Stimulated activated CD8-positive, alpha-beta memory T cell treated with anti-CD3 and anti-CD28 coated beads, Interleukin-12 subunit alpha, Interleukin-12 subunit beta, amount 100 ng/mL, for 4 hours (primary cell): ENCODE measurements around the gene SRC.

Source experiments
- DNase-seq: peaks from one replicate; pipeline ENCODE4 v3.0.0-alpha.2; 2020; ENCODE audit warnings: low read depth

The SRC gene

DNA sequence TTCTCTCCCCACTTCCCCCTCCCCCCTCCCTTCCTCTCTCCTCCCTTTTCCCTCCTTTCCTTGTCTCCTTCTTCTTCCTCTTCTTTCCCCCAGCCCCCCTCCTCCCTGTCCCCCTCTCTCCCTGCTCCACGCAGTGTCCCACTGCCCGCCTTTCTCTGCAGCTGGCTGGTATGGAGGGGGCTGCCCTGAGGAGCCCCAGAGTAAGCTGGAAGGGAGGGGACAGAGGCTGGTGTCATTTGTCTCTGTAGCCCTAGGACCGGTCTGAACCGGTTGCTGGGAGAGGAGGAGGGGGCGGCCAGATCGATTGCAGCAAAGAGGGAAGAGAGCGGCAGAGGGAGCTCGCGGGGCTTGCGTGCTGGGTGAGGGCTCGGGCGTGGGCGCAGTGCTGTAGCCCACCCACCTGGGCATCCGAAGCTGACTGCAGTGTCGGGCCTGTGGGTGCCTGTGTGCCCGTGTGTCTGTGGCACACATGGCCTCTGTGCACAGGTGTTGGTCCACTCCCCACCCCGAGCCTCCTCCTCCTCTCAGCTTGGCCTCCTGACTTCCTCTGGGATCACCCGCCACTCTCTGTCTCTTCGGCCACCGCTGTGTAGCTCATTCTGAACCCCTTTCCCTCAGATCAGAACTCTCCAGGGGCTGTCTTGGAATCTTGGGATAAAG, 50.6 kb downstream of the SRC start:
- no peak for DNase-seq

DNA sequence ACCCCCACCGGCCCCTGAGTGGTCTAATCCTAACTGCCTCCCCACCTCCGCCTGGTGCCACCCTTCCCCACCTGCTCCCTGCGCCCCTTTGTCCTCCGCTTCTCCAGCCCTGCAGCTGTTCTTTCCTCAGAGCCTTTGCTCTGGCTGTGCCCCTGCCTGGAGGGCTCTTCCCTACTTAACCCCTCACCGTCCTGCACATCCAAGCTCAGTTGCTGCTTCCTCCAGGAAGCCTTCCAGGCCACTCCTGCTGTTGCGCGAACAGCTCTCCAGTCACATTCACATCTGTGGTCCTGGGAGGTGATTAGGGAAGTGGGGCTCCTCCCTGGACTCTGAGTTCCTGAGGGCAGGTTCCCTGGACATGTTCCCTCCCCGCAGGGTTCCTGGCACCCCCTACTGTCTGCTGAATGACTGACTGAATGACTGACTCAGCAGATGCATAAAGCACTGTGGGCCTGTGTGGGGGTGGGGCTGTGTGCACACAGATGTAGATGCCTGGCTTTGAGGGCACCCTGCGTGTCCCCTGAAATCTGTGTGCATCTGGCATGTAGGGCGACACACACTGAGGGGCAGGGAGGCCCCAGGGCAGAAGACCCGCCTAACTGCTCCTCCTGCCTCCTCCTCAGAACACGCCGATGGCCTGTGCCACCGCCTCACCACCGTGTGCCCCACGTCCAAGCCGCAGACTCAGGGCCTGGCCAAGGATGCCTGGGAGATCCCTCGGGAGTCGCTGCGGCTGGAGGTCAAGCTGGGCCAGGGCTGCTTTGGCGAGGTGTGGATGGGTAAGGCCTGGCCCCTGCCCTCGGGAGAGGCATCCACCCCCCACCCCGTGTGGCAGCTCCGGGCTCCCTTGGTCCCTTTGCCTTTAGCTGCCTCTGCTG, 51.4 kb downstream of the SRC start:
- DNase-seq = no peak

DNA sequence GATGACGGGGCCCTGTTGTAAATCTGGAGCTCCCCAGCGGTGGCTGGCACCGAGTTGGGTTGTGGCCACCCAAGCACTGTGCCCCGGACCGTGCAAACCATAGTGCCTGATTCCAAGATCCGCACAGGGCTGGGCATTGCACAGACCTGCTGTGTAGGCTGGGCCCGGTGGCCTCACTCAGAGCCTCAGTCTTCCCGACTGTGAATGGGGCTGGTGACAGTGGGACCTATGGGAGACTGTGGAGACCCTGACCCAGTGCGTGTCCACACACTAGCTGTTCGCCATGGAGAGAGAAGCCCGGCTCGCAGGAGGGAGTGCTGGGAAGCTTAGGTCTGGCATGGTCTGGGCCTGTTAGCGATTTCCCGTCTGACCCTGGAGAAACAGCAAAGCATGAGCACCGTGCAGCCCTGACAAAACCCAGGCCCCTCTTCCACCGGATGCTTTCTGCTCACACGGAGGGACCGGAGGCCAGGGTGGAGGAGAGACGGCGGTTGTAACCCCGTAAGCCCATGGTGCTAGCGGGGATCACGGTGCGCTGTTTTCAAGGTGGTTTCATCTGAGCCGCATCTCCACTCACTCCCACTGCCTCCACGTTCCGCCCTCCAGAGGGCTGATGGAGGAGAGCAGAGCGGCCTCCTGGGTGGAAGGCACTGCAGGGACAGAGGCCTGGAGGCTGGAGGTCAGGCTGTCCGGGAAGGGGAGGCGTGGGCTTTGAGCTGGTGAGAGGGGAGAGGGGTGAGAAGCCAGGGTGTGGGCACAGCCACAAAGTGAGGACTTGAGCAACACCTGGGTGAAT, 52.2 kb downstream of the SRC start:
- DNase-seq = no peak

DNA sequence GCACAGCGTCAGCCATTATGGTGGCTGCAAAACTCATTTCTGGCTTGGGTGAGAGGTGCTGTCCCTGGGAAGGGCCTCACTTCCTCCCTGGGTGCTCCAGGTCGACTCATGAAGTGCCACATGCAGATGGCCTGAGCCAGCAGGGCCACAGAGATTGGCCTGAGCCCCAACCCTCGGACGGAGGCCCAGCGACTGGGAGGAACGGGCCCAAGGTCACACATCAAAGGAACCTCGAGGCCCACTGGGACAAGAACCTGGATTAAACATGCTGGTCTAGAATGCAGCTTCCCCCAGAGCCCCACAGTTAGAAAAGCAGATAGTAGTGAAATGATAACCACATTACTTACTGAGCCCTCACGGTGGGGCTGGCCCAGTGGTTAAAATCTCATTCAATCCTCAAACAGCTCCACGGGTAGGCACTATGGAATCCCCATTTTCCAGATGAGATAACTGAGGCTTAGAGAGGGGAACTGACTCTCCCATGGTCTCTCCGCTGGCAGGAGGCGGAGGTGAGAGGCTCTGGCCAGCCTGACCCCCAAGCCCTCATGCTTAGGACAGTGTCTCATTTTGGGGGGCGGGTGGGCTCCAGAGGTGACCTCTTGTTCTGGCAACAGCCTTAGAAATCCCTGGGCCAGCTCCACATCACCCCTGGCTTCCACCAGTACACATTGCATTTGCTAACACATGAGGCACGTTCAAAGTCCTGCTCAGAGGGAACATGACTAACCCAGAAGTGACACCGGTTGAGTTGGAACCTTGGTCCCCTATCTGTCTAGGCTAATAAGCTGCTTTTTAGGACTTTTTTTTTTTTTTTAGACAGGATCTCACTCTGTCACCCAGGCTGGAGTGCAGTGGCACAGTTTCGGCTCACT, 53.0 kb downstream of the SRC start:
- no peak for DNase-seq

DNA sequence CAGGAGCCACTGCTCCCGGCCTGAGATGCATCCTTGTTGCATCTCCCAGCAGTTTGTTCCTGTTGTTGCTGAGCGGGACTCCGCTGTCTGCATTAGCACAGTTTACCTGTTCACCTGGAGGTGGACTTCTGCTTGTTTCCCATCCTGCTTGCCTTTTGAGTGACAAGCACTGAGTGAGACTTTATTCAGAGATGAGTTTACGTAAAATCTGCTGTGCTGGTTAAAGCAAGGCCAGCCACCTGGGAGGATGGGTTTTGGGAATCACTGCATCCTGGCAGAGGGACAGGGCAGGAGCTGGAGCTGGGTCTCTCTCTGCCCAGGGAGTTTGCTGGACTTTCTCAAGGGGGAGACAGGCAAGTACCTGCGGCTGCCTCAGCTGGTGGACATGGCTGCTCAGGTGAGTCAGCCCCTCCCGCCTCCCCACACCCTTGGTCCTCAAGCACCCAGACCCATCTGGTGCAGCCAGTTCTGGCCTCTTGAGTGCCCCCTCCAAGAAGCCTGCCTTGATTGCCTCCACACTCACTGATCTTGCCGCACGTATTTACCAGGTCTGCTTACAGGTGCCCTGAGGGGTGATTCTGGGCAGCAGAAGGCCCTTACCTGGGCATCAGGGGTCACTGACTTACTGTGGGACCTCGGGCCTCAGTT, 55.5 kb downstream of the SRC start:
- DNase-seq = no peak

DNA sequence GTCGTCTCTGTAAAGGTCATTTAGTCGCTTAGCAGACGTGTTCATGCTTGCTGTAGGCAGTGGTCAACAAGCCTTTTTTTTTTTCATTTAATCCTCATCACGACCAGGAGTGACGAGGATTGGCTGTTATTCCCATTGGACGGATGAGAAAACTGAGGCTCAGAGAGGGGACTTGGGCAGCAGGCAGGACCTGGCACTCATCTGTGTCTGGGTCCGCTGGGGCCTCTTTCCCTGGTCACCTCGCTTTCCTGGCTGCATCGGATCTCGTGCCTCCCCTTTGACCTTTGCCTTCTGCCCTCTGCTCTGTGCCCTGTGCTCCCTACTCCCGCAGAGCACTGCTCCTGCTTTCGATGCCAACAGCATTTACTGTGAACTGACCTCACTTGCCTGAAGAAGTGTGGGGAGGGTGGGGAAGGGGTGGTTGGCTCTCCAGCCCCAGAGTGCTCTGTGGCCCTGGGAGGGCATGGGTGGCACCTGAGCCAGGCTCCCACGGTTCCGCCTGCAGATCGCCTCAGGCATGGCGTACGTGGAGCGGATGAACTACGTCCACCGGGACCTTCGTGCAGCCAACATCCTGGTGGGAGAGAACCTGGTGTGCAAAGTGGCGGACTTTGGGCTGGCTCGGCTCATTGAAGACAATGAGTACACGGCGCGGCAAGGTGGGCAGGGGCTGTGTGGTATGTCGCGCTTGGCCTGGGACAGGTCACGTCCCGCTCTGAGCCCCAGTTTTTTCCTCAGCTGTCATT, 56.2 kb downstream of the SRC start:
- no peak for DNase-seq

DNA sequence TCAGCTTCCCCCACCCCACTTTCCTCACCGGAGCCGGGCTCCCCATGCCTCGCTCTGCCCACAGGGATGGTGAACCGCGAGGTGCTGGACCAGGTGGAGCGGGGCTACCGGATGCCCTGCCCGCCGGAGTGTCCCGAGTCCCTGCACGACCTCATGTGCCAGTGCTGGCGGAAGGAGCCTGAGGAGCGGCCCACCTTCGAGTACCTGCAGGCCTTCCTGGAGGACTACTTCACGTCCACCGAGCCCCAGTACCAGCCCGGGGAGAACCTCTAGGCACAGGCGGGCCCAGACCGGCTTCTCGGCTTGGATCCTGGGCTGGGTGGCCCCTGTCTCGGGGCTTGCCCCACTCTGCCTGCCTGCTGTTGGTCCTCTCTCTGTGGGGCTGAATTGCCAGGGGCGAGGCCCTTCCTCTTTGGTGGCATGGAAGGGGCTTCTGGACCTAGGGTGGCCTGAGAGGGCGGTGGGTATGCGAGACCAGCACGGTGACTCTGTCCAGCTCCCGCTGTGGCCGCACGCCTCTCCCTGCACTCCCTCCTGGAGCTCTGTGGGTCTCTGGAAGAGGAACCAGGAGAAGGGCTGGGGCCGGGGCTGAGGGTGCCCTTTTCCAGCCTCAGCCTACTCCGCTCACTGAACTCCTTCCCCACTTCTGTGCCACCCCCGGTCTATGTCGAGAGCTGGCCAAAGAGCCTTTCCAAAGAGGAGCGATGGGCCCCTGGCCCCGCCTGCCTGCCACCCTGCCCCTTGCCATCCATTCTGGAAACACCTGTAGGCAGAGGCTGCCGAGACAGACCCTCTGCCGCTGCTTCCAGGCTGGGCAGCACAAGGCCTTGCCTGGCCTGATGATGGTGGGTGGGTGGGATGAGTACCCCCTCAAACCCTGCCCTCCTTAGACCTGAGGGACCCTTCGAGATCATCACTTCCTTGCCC, 57.4 kb downstream of the SRC start:
- DNase-seq = no peak

DNA sequence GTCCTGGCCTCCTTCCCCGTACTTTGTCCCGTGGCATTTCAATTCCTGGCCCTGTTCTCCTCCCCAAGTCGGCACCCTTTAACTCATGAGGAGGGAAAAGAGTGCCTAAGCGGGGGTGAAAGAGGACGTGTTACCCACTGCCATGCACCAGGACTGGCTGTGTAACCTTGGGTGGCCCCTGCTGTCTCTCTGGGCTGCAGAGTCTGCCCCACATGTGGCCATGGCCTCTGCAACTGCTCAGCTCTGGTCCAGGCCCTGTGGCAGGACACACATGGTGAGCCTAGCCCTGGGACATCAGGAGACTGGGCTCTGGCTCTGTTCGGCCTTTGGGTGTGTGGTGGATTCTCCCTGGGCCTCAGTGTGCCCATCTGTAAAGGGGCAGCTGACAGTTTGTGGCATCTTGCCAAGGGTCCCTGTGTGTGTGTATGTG, 58.5 kb downstream of the SRC start:
- DNase-seq = no peak

DNA sequence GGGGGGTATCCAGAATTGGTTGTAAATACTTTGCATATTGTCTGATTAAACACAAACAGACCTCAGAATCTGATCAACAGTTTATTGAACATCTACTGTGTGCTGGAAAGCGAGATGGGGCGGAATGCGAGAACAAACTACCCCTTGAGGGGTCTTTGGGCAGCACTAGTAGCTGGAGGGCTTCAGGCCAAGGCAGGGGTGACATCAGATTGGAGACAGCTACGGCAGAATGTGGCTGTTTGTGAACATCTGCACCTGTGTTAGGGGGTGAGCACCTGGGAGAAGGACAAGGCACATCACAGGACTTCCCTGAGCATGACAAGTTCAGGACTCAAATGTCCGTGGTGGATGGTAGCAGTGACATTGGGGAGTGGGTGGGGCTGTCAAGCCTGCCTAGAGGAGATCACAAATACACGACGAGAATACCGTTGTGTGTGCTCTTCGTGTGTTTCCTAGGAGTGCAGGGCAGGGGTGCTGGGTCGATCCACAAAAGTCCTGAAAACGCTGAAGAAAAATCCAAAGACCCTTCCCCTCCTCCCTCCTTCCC, 59.5 kb downstream of the SRC start:
- no peak for DNase-seq

DNA sequence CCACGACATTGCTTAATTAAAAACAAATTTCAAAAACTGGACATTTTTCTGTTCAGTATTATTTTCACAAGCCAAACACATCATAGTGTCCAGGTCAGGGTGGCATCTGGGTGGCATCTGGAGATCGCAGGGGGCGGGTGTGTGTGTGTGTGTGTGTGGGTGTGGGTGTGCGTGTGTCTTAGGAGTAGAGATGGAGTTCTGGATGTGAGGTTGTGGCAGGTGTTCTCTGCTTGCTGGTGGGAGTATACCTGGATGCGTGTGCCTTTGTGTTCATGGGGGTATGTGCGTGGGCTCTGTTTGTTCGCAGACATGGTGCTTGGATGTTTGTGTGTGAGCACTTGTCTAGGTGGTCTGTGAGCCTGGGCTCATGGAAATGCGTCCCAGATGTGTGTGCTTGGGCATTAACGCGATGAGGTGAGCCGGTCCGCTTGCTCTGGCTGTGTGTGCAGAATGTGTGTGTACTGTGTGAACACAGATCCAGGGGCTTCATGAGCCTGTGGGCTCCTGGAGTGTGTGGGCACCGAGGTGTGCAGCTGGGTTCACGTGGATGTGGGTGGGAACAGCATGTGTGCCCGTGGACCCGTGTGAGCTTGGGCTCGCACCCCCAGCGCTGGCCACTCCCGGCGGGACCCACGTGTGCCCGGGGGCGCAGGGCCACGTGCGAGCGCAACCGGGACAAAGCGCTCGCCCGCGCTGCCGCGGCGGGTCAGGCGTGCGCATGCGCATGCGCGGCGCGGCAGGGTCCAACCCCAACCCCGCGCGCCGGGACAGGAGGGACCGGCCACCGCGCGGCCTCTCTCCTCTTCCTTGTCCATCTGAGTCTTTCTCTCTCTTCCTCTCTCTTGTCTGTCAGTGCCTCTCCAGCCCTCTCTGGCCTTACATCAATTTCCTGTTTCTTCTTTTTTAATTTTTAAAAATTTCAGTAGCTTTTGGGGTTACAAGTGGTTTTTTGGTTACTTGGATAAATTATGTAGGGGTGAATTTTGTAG, 60.4 kb downstream of the SRC start:
- peak; percentile 15 for DNase-seq

DNA sequence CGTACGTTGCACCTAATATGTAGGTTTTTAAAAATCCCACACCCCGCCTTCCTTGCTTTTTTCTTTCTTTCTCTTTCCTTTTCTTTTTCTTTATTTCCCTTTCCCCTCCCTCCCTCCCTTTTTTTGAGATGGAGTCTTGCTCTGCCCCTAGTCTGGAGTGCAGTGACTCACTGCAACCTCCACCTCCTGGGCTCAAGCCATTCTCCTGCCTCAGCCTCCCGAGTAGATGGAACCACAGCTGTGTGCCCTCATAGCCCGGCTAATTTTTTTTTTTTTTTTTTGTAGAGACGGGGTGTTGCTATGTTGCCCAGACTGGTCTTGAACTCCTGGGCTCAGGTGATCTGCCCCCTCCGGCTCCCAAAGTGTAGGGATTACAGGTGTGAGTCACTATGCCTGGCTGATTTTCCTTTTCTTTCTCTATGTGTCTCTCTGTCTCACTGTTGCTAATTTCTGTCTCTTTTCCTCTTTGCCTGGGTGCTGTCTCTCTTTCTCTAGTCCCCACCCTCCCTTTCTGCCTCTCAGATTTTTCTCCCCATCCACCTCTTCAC, 61.2 kb downstream of the SRC start:
- DNase-seq = no peak

DNA sequence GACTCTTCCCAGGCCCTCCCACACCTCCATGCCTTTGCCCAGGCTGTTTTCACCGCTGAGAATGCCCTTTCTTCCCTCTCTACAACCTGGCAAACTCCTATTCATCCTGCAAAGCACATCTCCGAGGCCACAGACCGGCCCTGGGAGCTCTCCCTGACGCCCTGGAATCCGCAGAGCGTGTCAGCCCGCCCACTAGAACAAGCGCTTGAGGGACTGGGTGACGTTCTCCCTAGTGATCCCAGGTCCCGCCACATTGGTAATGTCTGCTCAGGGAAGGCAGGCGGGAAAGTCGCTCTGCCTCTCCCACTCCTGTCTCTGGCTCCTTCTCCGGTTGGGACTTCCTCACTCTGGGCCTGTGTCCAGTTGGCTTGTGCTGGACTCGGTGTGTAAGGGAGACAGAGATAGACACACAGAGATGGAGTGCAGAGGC, 61.6 kb downstream of the SRC start:
- DNase-seq = no peak

DNA sequence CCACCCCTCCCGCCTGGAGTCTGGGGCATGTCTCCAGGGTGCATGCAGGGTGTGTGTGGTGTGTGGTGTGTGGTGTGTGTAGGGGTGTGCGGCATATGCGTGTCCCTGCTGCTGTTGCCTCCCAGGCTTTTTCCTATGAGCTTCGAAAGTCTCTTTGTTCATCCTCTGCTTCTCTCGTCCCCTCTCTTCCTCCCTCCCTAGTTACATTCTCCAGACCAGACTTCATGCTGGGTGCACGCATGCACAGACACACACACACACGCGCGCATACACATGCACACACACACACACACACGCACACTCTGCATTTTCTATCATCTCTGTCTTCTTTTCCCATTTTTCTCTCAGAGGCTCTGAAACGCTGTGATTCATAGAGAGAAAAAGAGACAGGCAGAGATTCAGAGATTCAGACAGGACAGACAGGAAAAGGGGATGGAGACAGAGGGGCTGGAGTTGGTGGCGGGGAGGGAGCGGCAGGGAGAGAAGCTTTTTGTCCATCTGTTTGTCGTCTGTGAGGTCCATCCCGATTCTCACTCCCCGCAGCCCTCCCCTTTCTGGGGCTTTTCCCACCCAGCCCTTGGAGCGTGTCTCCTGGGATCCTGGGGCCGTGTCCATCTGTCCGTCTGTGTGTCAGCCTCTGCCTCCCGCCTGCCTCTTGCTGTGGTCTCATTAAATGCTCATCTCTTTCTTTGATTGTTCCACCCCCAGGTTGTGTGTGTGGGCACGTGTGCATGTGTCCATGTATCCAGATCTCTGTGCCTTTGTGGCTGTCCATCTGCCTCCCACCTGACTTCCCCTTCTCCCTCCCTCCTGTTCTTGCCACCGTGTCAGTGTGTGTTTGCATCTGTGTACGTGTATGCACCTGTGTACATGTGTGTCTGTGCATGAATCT, 62.6 kb downstream of the SRC start:
- DNase-seq = no peak

DNA sequence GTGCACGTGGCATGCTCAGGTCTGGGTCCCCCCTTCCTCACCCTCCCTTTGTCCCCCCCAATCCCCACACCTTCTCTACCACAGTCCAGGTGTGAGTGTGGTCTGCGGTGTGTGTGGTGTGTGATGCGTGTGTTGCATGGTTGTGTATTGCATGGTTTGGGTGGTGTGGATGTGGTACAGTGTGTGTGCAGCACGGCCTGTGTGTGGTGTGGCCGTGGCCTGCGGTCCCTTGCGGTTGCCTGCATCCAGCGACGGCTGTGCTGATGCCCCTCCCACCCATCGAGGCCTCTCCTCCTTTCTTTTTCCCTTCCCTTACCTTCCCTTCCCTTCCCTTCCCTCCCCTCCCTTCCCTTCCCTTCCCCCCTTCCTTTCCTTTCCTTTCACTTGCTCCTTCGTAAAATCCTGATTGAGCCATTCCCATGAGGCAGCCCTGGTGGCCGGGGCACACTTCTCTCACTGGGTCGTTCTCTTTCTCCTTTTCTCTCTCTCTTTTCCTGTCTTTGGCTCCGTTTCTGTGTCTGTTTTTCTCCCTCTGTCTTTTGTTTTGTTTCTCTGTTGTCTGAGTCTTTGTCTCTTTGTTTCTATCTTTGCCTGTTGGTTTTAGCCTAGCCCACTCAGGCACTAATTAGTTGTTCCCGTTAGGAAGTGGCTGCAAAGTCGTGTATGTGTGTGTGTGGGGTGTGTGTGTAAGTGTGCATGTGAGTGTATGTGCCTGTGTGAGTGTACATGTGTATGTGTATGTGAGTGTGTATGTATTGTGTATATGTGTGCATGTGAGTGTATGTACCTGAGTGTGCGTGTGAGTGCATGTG, 65.7 kb downstream of the SRC start:
- DNase-seq = no peak

DNA sequence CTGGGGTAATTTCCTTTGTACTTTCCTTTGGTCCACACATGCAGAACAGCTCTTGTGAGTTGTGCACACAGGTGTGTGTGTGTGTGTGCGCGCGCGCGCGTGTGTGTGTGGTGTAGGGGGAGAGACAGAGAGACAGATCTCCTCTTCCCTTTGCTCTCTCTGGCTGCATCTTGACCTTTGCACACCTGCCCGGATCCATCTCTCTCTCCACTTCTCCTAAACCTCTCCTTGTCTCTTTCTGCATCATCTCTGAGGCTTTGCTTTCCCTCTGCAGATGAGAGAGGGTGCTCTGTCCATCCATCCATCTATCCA, 67.0 kb downstream of the SRC start:
- DNase-seq = no peak

DNA sequence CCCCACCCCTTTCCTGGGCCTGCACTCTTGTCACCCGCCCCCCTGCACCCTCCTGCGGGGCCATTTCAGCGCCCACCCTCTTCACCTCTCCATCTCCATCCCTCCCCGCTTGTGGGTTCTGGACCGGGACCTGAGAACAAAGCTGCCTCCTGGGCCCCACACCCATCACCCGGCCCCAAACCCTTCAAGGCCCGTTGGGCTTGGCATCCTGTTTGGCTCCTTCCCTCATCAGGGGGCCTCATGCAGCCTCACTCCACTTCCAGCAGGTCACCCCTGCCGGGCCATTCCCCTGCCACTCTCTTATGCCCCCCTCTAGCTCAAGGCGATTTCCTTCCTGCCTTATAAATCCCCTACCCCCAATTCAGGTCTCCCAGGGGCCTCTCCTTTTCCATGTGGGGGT, 67.4 kb downstream of the SRC start:
- DNase-seq = no peak
